22Rv1 (cell line): ENCODE measurements around the gene TLR10.
"Not testable (repeated sequence)": the region's sequence is repeated elsewhere in the genome, so short reads cannot be mapped to it uniquely, and the experiment has no call there.

Experiments
- H3K27ac ChIP-seq: fragments of 450-650 bp; 2 replicates; pipeline ENCODE4 v1.5.1; 2017
- ZFX ChIP-seq: fragments of 450-650 bp; IDR thresholded peaks from 2 replicates; pipeline ENCODE4 v1.6.1; 2017; ENCODE audit warnings: antibody characterized with exemption, borderline replicate concordance
- TF ChIP-seq, protein P1 (sequence below): fragments of 450-650 bp; IDR thresholded peaks from 2 replicates; pipeline ENCODE4 v1.5.1; 2017; ENCODE audit warnings: mild to moderate bottlenecking

Gene TLR10

DNA sequence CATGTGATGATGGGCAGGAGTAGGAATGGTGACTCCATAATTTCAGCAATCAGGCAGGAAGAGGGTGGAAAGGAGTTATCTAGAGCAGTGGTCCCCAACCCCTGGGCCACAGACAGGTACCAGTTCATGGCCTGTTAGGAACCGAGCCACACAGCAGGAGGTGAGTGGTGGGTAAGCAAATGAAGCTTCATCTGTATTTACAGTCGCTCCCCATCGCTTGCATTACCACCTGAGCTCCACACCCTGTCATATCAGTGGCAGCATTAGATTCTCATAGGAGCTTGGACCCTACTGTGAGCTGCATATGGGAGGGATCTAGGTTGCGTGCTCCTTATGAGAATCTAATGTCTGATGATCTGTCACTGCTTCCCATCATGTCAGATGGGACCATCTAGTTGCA is 1.4 kb upstream of the TLR10 start:
- TF ChIP-seq, protein P1, sequence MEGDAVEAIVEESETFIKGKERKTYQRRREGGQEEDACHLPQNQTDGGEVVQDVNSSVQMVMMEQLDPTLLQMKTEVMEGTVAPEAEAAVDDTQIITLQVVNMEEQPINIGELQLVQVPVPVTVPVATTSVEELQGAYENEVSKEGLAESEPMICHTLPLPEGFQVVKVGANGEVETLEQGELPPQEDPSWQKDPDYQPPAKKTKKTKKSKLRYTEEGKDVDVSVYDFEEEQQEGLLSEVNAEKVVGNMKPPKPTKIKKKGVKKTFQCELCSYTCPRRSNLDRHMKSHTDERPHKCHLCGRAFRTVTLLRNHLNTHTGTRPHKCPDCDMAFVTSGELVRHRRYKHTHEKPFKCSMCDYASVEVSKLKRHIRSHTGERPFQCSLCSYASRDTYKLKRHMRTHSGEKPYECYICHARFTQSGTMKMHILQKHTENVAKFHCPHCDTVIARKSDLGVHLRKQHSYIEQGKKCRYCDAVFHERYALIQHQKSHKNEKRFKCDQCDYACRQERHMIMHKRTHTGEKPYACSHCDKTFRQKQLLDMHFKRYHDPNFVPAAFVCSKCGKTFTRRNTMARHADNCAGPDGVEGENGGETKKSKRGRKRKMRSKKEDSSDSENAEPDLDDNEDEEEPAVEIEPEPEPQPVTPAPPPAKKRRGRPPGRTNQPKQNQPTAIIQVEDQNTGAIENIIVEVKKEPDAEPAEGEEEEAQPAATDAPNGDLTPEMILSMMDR = no peak
- no peak for TF ChIP-seq ZFX
- H3K27ac ChIP-seq = no peak overlapping the region

DNA sequence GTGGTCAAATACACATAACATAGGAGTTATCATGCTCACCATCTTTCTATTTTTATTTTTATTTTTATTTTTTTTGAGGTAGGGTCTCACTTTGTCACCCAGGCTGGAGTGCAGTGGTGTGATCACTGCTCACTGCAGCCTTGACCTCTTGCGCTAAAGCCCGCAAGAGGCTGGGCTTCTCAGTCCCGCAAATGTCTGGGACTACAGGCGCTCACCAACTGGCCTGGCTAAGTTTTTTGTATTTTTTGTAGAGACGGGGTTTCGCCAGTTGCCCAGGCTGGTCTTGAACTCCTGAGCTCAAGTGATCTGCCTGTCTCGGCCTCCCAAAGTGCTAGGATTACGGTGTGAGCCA is 295 bp upstream of the TLR10 start:
- TF ChIP-seq, protein P1 = peak; percentile 45
- TF ChIP-seq ZFX = no peak
- no peak overlapping the region for H3K27ac ChIP-seq

DNA sequence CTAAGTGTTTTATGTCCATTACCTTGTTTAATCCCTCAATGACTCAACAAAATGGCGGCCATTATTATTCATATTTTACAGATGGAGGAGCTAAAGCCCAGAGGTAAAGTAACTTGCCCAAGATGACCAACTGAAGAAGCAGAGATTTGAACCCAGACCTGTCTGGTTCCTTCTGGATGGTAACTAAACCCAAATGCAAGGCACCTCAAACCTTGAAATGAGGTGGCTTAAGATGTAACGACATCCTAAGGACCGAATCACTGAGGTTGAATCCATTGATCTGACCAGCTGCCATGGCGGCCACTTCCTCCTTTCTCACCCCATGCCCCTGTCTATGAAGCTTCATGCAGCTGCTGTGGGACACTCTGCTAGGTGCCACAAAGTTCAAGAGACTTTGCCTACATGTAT is 932 bp downstream of the TLR10 start:
- H3K27ac ChIP-seq = no peak overlapping the region
- no peak for TF ChIP-seq ZFX
- TF ChIP-seq, protein P1 = no peak

DNA sequence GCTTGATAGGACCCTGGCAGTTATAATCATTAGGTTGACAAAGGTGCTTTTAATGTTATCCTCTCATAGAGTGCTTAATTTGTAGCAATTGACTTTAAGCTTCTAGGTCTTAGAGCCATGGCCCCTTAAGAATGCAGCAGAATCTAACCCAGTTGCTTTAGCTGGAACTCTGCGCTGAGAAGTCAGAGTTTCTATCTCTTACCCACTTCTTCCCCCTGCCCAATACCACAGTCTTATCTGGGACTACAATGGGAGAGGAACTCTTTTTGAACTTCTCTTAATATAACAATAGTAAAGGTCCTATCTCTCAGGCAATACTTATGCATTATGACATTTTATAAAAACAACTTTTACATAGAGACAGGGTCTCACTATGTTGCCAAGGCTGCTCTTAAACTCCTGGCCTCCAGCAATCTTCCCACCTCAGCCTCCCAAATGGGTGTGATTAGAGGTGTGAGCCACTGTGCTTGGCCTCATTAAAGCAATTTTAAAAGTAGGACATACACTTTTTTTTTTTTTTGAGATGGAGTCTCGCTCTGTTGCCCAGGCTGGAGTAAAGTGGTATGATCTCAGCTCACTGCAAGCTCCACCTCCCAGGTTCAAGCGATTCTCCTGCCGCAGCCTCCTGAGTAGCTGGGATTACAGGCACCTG is 1.8 kb downstream of the TLR10 start:
- TF ChIP-seq, protein P1 = no peak
- no peak for TF ChIP-seq ZFX
- no peak overlapping the region for H3K27ac ChIP-seq

DNA sequence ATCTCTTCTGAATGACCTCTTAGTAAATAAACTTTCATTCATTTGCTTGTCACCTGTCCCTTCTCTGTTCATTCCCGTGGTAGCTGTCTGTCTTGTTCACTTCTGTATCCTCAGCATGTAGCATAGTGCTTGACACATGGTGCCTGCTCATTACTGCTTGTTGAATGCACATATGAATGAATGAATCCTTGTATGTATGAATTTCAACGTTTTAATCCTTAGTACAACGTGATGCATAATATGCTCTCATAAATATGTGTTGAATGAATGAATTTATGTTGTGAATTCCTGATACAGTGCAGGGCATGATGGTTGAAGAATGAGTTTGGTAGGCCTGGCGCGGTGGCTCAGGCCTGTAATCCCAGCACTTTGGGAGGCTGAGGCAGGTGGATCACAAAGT is 3.0 kb downstream of the TLR10 start:
- H3K27ac ChIP-seq = no peak overlapping the region
- TF ChIP-seq, protein P1 = no peak
- TF ChIP-seq ZFX = no peak

DNA sequence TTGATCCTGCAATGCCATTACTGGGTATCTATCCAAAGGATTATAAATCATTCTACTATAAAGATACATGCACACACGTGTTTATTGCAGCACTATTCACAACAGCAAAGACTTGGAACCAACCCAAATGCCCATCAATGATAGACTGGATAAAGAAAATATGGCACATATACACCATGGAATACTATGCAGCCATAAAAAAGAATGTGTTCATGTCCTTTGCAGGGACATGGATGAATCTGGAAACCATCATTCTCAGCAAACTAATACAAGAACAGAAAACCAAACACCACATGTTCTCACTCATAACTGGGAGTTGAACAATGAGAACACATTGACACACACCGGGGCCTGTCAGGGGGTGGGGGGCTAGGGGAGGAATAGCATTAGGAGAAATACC is 4.9 kb downstream of the TLR10 start:
- not testable (repeated sequence) for H3K27ac ChIP-seq

DNA sequence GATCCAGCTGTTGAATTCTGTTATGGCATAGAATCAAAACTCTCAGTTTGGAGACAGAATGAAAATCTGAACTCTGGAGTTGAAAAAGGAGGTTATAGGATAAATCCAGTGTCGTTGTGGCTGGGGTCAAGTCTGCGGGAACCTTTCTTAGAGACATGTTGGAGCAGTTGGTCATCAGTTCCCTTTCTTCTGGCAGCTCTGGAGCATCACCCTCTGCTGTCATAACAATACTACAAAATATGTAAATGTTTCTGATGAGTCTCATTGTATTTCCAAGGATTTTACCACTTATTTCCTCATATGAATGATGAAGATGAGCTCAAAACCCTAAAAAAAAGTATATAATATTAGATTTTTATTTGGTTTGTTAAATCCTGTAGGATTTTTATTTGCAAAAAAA is 7.5 kb downstream of the TLR10 start:
- TF ChIP-seq ZFX = no peak
- TF ChIP-seq, protein P1 = no peak
- no peak overlapping the region for H3K27ac ChIP-seq
